NCI-H2227 (cell line): Measurements from ENCODE around the gene GAGE12C.
"Not testable (repeated sequence)": the region's sequence is repeated elsewhere in the genome, so short reads cannot be mapped to it uniquely, and the experiment has no call there.

Experiments
- DNase-seq: peaks from one replicate; lab custom pipeline; 2025; ENCODE audit not compliant: unreplicated experiment; lab: John Stamatoyannopoulos, UW

The GAGE12C gene

GRCh38 chrX:49531877-49532276 lies at the start of gene GAGE12C:
Gene GAGE12C (plus strand): TSS chrX:49532177. CDS start chrX:49533332, 1,155 bp downstream.
- DNase-seq = not testable (repeated sequence)

GRCh38 chrX:49541433-49541832 lies 9.5 kb downstream of the GAGE12C start, which contains the start of gene GAGE12D:
Gene GAGE12D (plus strand): TSS chrX:49541733. CDS start chrX:49542888, 1,155 bp downstream.
- DNase-seq = not testable (repeated sequence)

GRCh38 chrX:49550989-49551388 lies 19.0 kb downstream of the GAGE12C start, which contains the start of gene GAGE12E:
Gene GAGE12E (plus strand): TSS chrX:49551289. CDS start chrX:49552444, 1,155 bp downstream.
- DNase-seq = not testable (repeated sequence)

- DNase-seq = not testable (repeated sequence)
These were observed 28.6 kb downstream of the GAGE12C start, which contains the start of gene GAGE12F for GRCh38 chrX:49560542-49560941. Gene GAGE12F (plus strand): TSS chrX:49560842. CDS start chrX:49561997, 1,155 bp downstream.

GRCh38 chrX:49568728-49569127 lies 36.8 kb downstream of the GAGE12C start:
- not testable (repeated sequence) for DNase-seq

GRCh38 chrX:49569152-49569551 lies 37.2 kb downstream of the GAGE12C start:
- not testable (repeated sequence) for DNase-seq

GRCh38 chrX:49570100-49570499 lies 38.1 kb downstream of the GAGE12C start, which contains the start of gene GAGE12G:
Gene GAGE12G (plus strand): TSS chrX:49570400. CDS start chrX:49571555, 1,155 bp downstream.
- not testable (repeated sequence) for DNase-seq

- not testable (repeated sequence) for DNase-seq
These were observed 47.7 kb downstream of the GAGE12C start, which contains the start of gene GAGE12H for GRCh38 chrX:49579649-49580048. Gene GAGE12H (plus strand): TSS chrX:49579949. CDS start chrX:49581104, 1,155 bp downstream.
